Thymus (tissue), 11 donors: ENCODE measurements around the gene GPR158. TPM values are rescaled to one million over a fixed set of nuclear protein-coding genes. Genes with fewer than 3 reads are reported as not detected.

Experiments
- DNase-seq, 9 donors: peaks; one replicate each; pipeline ENCODE4 v3.0.0-alpha.2; 2013; ENCODE audit warnings: low spot score in 9 of 9, low read depth in 6 of 9, missing footprints in 1 of 9
- H3K27ac ChIP-seq, 2 donors: one replicate each; pipeline ENCODE4 v1.5.1; 2013; ENCODE audit warnings: control low read depth in 1 of 2, low read depth in 1 of 2, low read length in 1 of 2, mild to moderate bottlenecking in 1 of 2, moderate library complexity in 1 of 2
- H3K27me3 ChIP-seq, 2 donors: one replicate each; pipeline ENCODE4 v1.5.1; 2013; ENCODE audit warnings: low read length in 1 of 2; ENCODE audit not compliant: control insufficient read depth in 2 of 2, insufficient read depth in 1 of 2
- H3K36me3 ChIP-seq, 2 donors: one replicate each; pipeline ENCODE4 v1.5.1; 2013; ENCODE audit warnings: low read length in 1 of 2, mild to moderate bottlenecking in 1 of 2, moderate library complexity in 1 of 2; ENCODE audit not compliant: control insufficient read depth in 2 of 2, insufficient read depth in 2 of 2
- H3K4me1 ChIP-seq, 2 donors: one replicate each; pipeline ENCODE4 v1.5.1; 2013; ENCODE audit warnings: low read length in 2 of 2; ENCODE audit not compliant: control insufficient read depth in 2 of 2, insufficient read depth in 2 of 2
- H3K4me3 ChIP-seq, 2 donors: one replicate each; pipeline ENCODE4 v1.5.1; 2013; ENCODE audit warnings: low read length in 2 of 2, control low read depth in 1 of 2, mild to moderate bottlenecking in 1 of 2
- H3K9me3 ChIP-seq, 2 donors: one replicate each; pipeline ENCODE4 v1.5.1; 2013; ENCODE audit warnings: low read length in 1 of 2, mild to moderate bottlenecking in 1 of 2; ENCODE audit not compliant: control insufficient read depth in 2 of 2, insufficient read depth in 1 of 2
- WGBS: extraction: QIAGEN DNeasy Blood & Tissue Kit; methylation state at CpG from one replicate; pipeline ENCODE4 v1.1.7; 2013; 5-methylcytosine and 5-hydroxymethylcytosine counted together
- polyA plus RNA-seq: library from polyadenylated mRNA; stranded (reverse); fragments of 200-250 nt; gene quantifications from one replicate; pipeline ENCODE4 v1.2.3, GENCODE V29; 2013
- total RNA-seq: library from RNA; stranded (reverse); fragments of 120-200 nt; gene quantifications from one replicate; pipeline ENCODE4 v1.2.4, GENCODE V29; 2013
- donor health status: healthy.

Gene GPR158
- total and polyA plus RNA-seq, 2 donors: under 0.01 to 0.02 TPM

- Histone ChIP-seq H3K4me3 (no peak overlapping the region), H3K9me3 (peaks cover 0 to 9% of the 10 kb centered on the region in 2 donors), H3K4me1 (no peaks in the 10 kb centered on the region), H3K36me3 (no peaks in the 10 kb centered on the region), H3K27me3 (no peaks in the 10 kb centered on the region), H3K27ac (no peak overlapping the region)
- 95% methylated on average over 1 of the region's 1 CpG for WGBS
- DNase-seq: no peak
Observed at GRCh38 chr10:25616903-25617592, 442.2 kb downstream of the GPR158 start.

GRCh38 chr10:25627606-25628005 is 452.8 kb downstream of the GPR158 start:
- Histone ChIP-seq H3K27me3 (no peaks in the 10 kb centered on the region), H3K4me3 (no peak overlapping the region), H3K9me3 (no peaks in the 10 kb centered on the region), H3K27ac (no peak overlapping the region), H3K36me3 (no peaks in the 10 kb centered on the region), H3K4me1 (no peaks in the 10 kb centered on the region)
- WGBS: 91% methylated on average over 3 of the region's 3 CpGs
- DNase-seq: no peak

- Histone ChIP-seq H3K27me3 (no peaks in the 10 kb centered on the region), H3K4me1 (no peaks in the 10 kb centered on the region), H3K9me3 (no peaks in the 10 kb centered on the region), H3K4me3 (no peak overlapping the region), H3K27ac (no peak overlapping the region), H3K36me3 (no peaks in the 10 kb centered on the region)
- DNase-seq: no peak
Observed at GRCh38 chr10:25629333-25629732, 454.5 kb downstream of the GPR158 start.

GRCh38 chr10:25631471-25631870 is 456.7 kb downstream of the GPR158 start:
- H3K4me1 ChIP-seq: no peaks in the 10 kb centered on the region
- H3K27ac ChIP-seq: no peak overlapping the region
- no peaks in the 10 kb centered on the region for H3K27me3 ChIP-seq
- H3K36me3 ChIP-seq: no peaks in the 10 kb centered on the region
- no peak overlapping the region for H3K4me3 ChIP-seq
- 95% methylated on average over 4 of the region's 4 CpGs for WGBS
- DNase-seq: no peak
- no peaks in the 10 kb centered on the region for H3K9me3 ChIP-seq

DNA sequence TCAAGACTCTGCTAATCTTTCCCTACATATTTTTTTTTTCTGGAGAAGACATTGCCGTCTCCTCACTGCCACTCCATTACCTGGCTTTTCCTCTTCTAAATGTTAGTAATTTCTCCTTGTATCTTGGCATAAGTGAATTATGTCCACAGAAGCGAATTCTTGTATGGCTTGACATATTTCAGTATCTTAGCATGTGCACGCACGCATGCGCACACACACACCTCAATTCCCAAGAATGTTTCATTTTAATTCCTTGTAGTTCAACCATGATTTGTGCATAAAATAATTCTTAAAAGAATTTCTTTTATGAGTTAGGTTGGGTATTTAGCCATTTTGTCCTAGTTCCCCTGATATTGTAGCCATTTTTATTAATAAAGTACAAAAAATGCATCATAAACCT is 458.0 kb downstream of the GPR158 start:
- Histone ChIP-seq H3K27ac (no peak overlapping the region), H3K27me3 (no peaks in the 10 kb centered on the region), H3K9me3 (no peaks in the 10 kb centered on the region), H3K36me3 (no peaks in the 10 kb centered on the region), H3K4me1 (no peaks in the 10 kb centered on the region), H3K4me3 (no peak overlapping the region)
- 95% methylated on average over 5 of the region's 5 CpGs for WGBS
- DNase-seq: no peak

DNA sequence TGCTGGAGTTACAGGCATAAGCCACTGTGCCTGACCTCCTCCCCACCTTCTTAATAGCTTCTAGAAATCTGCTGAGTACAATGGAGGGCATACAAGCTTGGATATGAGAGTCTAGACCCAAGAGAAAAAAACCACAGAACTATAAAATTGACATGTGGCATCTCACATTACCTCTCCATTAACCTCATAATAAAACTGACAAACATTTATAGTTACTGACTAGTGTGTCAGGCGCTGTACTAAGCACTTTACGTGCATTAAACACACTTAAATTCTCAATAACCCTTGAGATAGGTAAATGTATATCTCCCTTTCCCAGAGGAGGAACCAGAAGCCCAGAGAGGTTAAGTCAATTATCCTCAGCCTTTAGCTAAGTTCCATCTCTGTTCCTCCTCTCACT is 458.7 kb downstream of the GPR158 start:
- 93% methylated on average over 2 of the region's 2 CpGs for WGBS
- H3K4me3 ChIP-seq: no peak overlapping the region
- H3K27ac ChIP-seq: no peak overlapping the region

GRCh38 chr10:25639646-25640045 is 464.8 kb downstream of the GPR158 start:
- WGBS: 96% methylated on average over 2 of the region's 2 CpGs
- Histone ChIP-seq H3K27ac (no peak overlapping the region), H3K36me3 (no peaks in the 10 kb centered on the region), H3K4me3 (no peak overlapping the region), H3K4me1 (no peaks in the 10 kb centered on the region), H3K27me3 (no peaks in the 10 kb centered on the region), H3K9me3 (no peaks in the 10 kb centered on the region)
- no peak for DNase-seq

More for the DNA sequence above, 458.7 kb downstream of the GPR158 start:
- no peaks in the 10 kb centered on the region for H3K27me3 ChIP-seq
- no peaks in the 10 kb centered on the region for H3K36me3 ChIP-seq
- no peaks in the 10 kb centered on the region for H3K4me1 ChIP-seq
- DNase-seq: no peak
- no peaks in the 10 kb centered on the region for H3K9me3 ChIP-seq

DNA sequence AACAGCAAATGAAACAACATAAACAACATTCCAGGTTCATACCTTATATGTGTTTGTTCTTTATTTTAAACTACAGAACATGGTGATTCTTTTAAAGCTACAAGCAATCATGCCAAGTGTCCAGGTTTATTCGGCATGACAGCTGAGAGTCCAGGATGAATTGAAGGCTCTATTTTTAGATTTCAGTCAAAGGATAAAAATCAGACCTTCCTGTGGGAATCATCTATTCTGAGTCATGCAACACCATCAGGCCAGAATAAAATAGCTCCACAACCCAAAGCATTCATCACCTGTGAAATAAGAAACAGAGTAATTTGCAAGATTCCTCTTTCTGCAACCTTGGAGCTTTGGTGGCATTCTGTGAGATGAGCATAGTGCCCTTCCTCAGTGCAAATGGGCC is 466.8 kb downstream of the GPR158 start:
- Histone ChIP-seq H3K27me3 (no peaks in the 10 kb centered on the region), H3K4me1 (no peaks in the 10 kb centered on the region), H3K27ac (no peak overlapping the region), H3K9me3 (no peaks in the 10 kb centered on the region), H3K4me3 (no peak overlapping the region), H3K36me3 (no peaks in the 10 kb centered on the region)
- DNase-seq: no peak
- whole genome bisulfite sequencing: 95% methylated on average over 1 of the region's 1 CpG

- no peak overlapping the region for H3K27ac ChIP-seq
- H3K4me1 ChIP-seq: no peaks in the 10 kb centered on the region
- 88% methylated on average over 3 of the region's 3 CpGs for WGBS
- no peak overlapping the region for H3K4me3 ChIP-seq
- H3K27me3 ChIP-seq: no peaks in the 10 kb centered on the region
- H3K36me3 ChIP-seq: no peaks in the 10 kb centered on the region
- no peaks in the 10 kb centered on the region for H3K9me3 ChIP-seq
- DNase-seq: no peak
Observed at GRCh38 chr10:25642721-25643120, 467.9 kb downstream of the GPR158 start.
